Stimulated activated CD4-positive, alpha-beta T cell treated with anti-CD3 and anti-CD28 coated beads, Interleukin-1b, Interleukin-23, amount 100 ng/mL, for 4 hours (primary cell): Measurements from ENCODE around the gene AKNA.

ENCODE experiments used
- DNase-seq, 2 donors: peaks; one replicate each; pipeline ENCODE4 v3.0.0-alpha.2; 2020; ENCODE audit warnings: low read depth in 2 of 2

Gene AKNA

DNA sequence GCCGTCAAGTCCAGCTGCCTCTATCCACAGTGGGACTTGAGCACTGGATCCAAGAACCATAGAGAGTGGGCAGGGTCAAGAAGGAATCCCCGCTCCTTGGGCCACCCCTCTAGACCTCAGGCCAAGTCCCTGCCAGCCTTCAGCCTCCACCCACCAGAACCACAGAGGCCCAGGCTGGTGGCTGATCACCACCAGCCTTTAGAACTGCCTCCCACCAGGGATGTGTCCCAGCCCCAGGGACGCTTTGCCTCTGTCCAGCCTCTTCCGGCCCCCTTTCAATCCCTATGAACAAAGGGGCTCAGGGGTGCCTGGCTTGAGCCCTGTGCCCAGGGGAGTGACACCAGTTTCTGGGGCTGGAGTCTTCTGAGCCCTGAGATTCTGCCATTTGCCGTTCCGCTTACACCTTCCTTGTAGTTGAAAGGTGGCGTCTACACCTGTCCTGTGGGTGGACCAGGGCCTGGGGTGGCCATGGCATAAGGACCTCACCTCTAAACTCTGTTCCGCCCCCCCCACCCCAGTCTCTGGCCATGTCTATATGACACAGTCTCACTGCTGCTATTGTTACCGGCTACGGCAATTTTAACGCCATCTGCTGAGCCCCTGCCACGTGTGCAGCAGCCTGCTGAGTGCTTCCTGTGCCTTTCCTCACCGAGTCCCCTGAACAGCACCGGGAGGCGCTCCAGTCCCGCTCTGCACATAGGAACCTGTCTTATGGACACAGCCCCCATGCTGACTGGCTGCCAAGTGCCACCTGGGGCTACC, 100.6 kb downstream of the AKNA start:
- DNase-seq: no peak

DNA sequence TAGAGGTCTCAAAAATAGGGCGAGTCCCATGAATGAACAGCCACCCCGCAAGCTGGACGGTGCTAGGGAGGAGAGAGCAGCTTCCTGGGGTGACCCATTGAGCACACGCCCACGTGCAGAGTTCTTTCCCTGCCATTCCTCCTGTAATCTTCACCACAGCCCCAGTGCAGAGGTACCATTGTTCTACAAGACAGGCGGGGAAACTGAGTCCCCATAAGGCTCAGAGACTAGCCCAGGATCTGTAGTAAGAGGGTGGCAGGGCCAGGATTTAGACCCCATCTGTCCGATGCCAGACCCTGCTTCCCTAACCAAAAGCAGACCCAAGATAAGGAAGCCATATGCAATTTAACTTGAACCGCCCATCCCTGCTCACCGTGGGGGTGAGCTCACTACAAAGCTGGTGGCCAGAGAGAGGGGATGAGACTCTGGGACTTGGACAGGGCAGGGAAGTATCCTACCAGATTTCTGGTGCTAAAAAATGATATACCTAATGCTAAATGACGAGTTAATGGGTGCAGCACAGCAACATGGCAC, 101.6 kb downstream of the AKNA start:
- DNase-seq: no peak

DNA sequence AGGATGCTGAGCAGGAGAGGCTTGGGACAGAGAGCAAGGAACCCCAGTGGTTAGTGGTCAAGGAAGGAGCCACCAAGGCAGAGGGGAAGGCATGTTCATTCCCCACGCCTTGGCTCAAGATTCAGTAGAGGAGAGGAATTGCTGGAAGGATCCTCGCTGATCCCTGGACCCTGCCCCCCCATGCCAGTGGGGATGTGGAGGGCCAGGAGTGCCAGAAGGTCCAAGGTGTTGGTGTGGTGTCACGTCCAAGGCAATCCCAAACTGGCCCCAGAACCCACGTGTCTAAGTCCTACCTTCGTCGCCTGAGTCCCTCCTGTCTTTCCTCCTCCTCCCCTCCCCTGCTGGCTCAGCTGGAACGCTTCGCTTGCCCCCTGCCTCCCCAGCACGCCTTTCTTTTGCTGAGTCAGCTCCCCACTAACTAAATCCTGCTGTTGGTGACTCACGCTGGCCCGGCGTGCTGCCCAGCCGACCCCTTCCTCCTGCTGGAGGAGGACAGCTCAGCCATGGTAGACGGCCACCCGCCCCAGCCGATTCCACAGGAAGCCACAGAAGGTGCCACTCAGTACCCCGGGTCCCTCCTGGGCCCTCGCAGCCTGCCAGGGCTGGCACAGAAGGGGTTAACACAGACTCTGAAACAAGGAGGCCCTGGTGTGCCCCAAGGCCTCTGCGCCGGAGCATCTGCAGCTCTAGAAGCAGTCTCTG, 102.5 kb downstream of the AKNA start:
- DNase-seq: no peak

DNA sequence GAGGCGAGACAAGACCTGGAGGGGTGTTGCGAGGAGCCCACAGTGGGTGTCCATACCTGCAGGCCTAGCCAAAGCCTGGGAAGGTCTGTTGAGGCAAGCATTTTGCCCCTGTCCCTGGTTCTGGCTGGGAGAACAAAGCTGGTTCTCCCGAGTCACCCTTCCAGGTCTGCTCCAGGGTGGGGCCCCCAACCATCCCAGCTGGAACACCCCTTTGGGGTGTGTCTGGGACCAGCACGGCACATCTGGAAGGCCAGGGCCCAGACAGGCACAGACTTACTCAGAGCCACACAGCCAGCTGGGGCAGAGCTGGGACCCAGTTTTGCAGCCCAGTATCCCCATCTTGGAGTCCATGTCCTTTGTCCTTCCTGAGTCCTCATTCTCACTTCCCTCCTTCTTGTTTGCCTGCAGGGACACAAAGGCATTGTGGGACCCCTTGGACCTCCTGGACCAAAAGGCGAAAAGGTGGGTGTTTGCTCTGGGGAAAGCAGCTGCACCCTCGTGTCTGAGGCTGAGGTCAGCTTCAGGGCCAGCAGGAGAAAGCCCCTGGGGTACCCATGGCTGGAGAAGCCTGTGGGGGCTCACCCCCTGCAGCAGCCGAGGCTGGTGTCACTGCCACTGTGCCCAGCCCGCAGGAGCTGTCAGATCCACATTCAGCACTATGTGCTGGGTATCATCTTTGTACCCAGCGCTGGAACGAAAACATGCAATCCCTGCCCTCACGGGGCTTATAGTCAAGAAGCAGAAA, 103.3 kb downstream of the AKNA start:
- no peak for DNase-seq
